Type B pancreatic cell (in vitro differentiated cells): ENCODE data around the gene UBE2O. TPM values are rescaled to one million over a fixed set of nuclear protein-coding genes. Genes with fewer than 3 reads are reported as not detected.

Source experiments
- DNase-seq: peaks from one replicate; pipeline ENCODE4 v3.0.0; 2021; ENCODE audit warnings: mixed read lengths; ENCODE audit not compliant: unreplicated experiment; ENCODE audit errors: extremely low spot score
- H3K27ac Mint-ChIP-seq: 2 replicates; pipeline ENCODE4 v1.8.0; 2021; ENCODE audit warnings: mild to moderate bottlenecking, mixed read lengths
- H3K27me3 Mint-ChIP-seq: 2 replicates; pipeline ENCODE4 v1.8.0; 2021; ENCODE audit warnings: mixed read lengths
- H3K36me3 Mint-ChIP-seq: 2 replicates; pipeline ENCODE4 v1.8.0; 2021; ENCODE audit warnings: mixed read lengths
- H3K4me1 Mint-ChIP-seq: one replicate; pipeline ENCODE4 v1.8.0; 2021; ENCODE audit warnings: mixed read lengths; ENCODE audit not compliant: unreplicated experiment
- H3K4me3 Mint-ChIP-seq: 2 replicates; pipeline ENCODE4 v1.8.0; 2021; ENCODE audit warnings: mild to moderate bottlenecking, mixed read lengths
- H3K9me3 Mint-ChIP-seq: 2 replicates; pipeline ENCODE4 v1.8.0; 2021; ENCODE audit warnings: mixed read lengths
- CTCF ChIP-seq: fragments of 200-600 bp; sonication (generic); conservative IDR thresholded peaks from 2 replicates; pipeline ENCODE4 v1.5.0; 2021; ENCODE audit warnings: antibody characterized with exemption, mild to moderate bottlenecking
- total RNA-seq: library from RNA; stranded (reverse); gene quantifications from 2 replicates; pipeline ENCODE4 v1.2.1, GENCODE V29; 2021; ENCODE audit warnings: low replicate concordance

The UBE2O gene
- total RNA-seq, 1 donor from 2014 or later = 51.5 TPM

GRCh38 chr17:76468634-76469010 lies 15.7 kb upstream of the UBE2O start:
- Mint-ChIP-seq H3K4me3 (no peak overlapping the region), H3K36me3 (no peaks in the 10 kb centered on the region), H3K27me3 (no peaks in the 10 kb centered on the region), H3K9me3 (no peaks in the 10 kb centered on the region), H3K4me1 (peaks cover 5% of the 10 kb centered on the region), H3K27ac (no peak overlapping the region)
- no peak for TF ChIP-seq CTCF
- no peak for DNase-seq

DNA sequence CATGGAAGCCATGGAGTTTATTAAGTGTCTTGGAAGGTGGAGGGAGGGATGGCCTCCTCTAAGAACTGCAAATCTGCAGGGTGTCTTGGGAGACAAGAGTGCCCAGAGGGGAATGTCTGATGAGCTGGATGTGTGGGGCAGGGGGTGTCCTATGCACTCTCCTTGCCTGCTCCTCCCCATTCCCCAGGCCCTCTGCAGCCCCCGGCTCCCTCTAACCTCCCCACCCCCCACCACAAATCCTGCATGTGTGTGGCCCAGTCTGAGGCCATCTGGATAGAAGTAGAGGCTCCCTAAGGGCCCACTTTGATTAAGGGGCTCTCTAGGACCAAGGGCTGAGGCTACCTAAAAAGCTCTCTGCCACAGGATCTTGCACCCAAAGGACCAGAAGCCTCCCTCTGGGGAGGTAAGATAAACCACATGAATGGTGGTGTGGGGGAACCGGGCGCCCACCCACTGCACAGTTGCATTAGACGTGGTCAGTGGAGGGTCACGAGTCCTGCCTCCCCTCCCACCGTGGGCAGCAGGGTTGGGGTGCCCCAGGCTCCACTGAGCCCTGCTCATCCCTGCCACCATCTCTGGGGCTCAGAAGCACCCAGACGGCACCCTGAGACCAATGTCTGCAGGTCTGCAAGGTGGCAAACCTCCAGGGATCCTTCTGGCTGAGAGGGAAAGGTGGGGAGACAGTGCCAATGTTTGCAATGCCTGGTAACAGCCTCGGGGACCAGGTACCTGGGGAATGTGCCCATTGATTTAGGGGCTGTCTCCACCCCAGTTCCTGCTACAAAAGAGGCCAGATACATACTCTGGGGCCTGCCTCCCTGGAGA lies 15.1 kb upstream of the UBE2O start:
- no peak overlapping the region for H3K27ac Mint-ChIP-seq
- no peak overlapping the region for H3K4me3 Mint-ChIP-seq

DNA sequence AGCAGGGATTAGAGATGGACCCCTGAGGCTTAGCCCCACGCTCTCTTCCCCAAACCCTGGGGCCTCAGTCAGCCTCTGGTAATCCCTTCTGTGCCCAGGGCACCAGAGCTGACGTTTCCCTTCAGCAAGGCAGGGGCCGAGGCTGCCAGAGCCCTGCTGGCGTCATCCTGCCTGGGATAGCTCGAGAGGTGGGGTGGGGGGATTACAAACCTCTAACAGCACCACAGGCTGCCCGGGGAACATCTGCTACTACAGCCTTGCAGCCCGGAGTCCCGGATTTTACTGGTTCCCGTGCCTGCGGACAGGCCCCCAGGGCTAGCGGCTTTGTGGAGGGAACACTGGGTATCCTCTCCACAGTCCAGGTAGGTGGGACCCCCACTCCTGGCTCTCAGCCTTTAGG lies 14.4 kb upstream of the UBE2O start, which contains the start of gene AANAT:
AANAT (plus strand) TSS at position 238 of the 400 bp plus-strand sequence. CDS start 1,144 bp downstream, outside the sequence.
- Mint-ChIP-seq H3K4me1 (peaks cover 5% of the 10 kb centered on the region), H3K4me3 (no peak within 1 kb of the TSS), H3K9me3 (no peaks in the 10 kb centered on the region), H3K36me3 (no peaks in the 10 kb centered on the region), H3K27ac (no peak within 1 kb of the TSS), H3K27me3 (no peaks in the 10 kb centered on the region)
- no peak for DNase-seq
- no peak for TF ChIP-seq CTCF

More for the DNA sequence above, 15.1 kb upstream of the UBE2O start:
- no peaks in the 10 kb centered on the region for H3K27me3 Mint-ChIP-seq
- TF ChIP-seq CTCF = no peak
- H3K36me3 Mint-ChIP-seq = no peaks in the 10 kb centered on the region
- no peak for DNase-seq
- peaks cover 5% of the 10 kb centered on the region for H3K4me1 Mint-ChIP-seq
- no peaks in the 10 kb centered on the region for H3K9me3 Mint-ChIP-seq

- Mint-ChIP-seq H3K27ac (no peak overlapping the region), H3K36me3 (no peaks in the 10 kb centered on the region), H3K4me1 (peaks cover 5% of the 10 kb centered on the region), H3K27me3 (no peaks in the 10 kb centered on the region), H3K4me3 (no peak overlapping the region), H3K9me3 (no peaks in the 10 kb centered on the region)
- DNase-seq = no peak
- TF ChIP-seq CTCF = no peak
These were observed 13.8 kb upstream of the UBE2O start for GRCh38 chr17:76466775-76467130.

- no peak for DNase-seq
- no peaks in the 10 kb centered on the region for H3K27me3 Mint-ChIP-seq
- H3K4me3 Mint-ChIP-seq = no peak overlapping the region
- no peak overlapping the region for H3K27ac Mint-ChIP-seq
- no peak for TF ChIP-seq CTCF
- peaks cover 5% of the 10 kb centered on the region for H3K4me1 Mint-ChIP-seq
- no peaks in the 10 kb centered on the region for H3K36me3 Mint-ChIP-seq
- H3K9me3 Mint-ChIP-seq = no peaks in the 10 kb centered on the region
These were observed 9.8 kb upstream of the UBE2O start for GRCh38 chr17:76462556-76463290.
